HG03439 (cell line): ENCODE data around the gene AUP1.
A peak's percentile ranks its signal among the peaks of the same experiment; 100 is the strongest.
"Not testable (repeated sequence)": the region's sequence is repeated elsewhere in the genome, so short reads cannot be mapped to it uniquely, and the experiment has no call there.

Experiments
- ATAC-seq: cut with Tn5 transposase; IDR thresholded peaks from one replicate; pipeline ENCODE4 v1.9.1; 2021; ENCODE audit warnings: mild to moderate bottlenecking, moderate library complexity; ENCODE audit not compliant: unreplicated experiment

The AUP1 gene

GRCh38 chr2:74499940-74500577 is 29.4 kb downstream of the AUP1 start:
- no peak for ATAC-seq

- no peak for ATAC-seq
Measured at GRCh38 chr2:74499267-74499939, 30.1 kb downstream of the AUP1 start, which contains the start of gene LBX2. Gene LBX2 (minus strand): TSS chr2:74499603. CDS start chr2:74499537, 66 bp downstream.

- no peak for ATAC-seq
Measured at GRCh38 chr2:74498500-74499266, 30.8 kb downstream of the AUP1 start.

GRCh38 chr2:74497777-74498499 is 31.6 kb downstream of the AUP1 start:
- ATAC-seq = no peak

- no peak for ATAC-seq
Measured at GRCh38 chr2:74496997-74497776, 32.3 kb downstream of the AUP1 start.

GRCh38 chr2:74495440-74495839 is 34.1 kb downstream of the AUP1 start:
- ATAC-seq = no peak

- ATAC-seq = no peak
Measured at GRCh38 chr2:74493546-74493945, 36.0 kb downstream of the AUP1 start.

GRCh38 chr2:74491648-74492544 is 37.6 kb downstream of the AUP1 start:
- no peak for ATAC-seq

GRCh38 chr2:74489906-74490305 is 39.6 kb downstream of the AUP1 start:
- ATAC-seq = no peak

GRCh38 chr2:74488643-74489481 is 40.6 kb downstream of the AUP1 start:
- no peak for ATAC-seq

- no peak for ATAC-seq
Measured at GRCh38 chr2:74486141-74486540, 43.4 kb downstream of the AUP1 start.

GRCh38 chr2:74483675-74484164 is 45.8 kb downstream of the AUP1 start:
- not testable (repeated sequence) for ATAC-seq

GRCh38 chr2:74482801-74483674 is 46.5 kb downstream of the AUP1 start, which contains the start of the genes CCDC142 and TTC31:
Gene CCDC142 (minus strand): TSS chr2:74482998. CDS start chr2:74482837, 161 bp downstream.
Gene TTC31 (plus strand): TSS chr2:74483081. CDS start chr2:74483096, 15 bp downstream.
- peak; percentile 89 for ATAC-seq

- ATAC-seq = peak; percentile 43
Measured at GRCh38 chr2:74481961-74482800, 47.3 kb downstream of the AUP1 start.

GRCh38 chr2:74481431-74481830 is 48.1 kb downstream of the AUP1 start:
- no peak for ATAC-seq
